NCI-H524 treated with DMSO at 0.1 percent for 48 hours (cell line): ENCODE results near the gene ARCN1.
A peak's percentile ranks its signal among the peaks of the same experiment; 100 is the strongest.
"Not testable (repeated sequence)": the region's sequence is repeated elsewhere in the genome, so short reads cannot be mapped to it uniquely, and the experiment has no call there.

Source experiments
- DNase-seq: peaks from one replicate; lab custom pipeline; 2025; lab: John Stamatoyannopoulos, UW

ARCN1 gene

GRCh38 chr11:118606157-118606843 lies 34.1 kb downstream of the ARCN1 start:
- no peak for DNase-seq

GRCh38 chr11:118606844-118607228 lies 34.6 kb downstream of the ARCN1 start:
- no peak for DNase-seq

- no peak for DNase-seq
These were observed 35.5 kb downstream of the ARCN1 start, which contains the start of gene PHLDB1 for GRCh38 chr11:118607401-118608359. Gene PHLDB1 (plus strand): TSS chr11:118607615. CDS start chr11:118613837, 6,222 bp downstream.

- DNase-seq = no peak
These were observed 36.4 kb downstream of the ARCN1 start for GRCh38 chr11:118608360-118609227.

- DNase-seq = no peak
These were observed 37.4 kb downstream of the ARCN1 start for GRCh38 chr11:118609380-118610224.

GRCh38 chr11:118610225-118610772 lies 38.1 kb downstream of the ARCN1 start:
- DNase-seq = no peak

- no peak for DNase-seq
These were observed 38.7 kb downstream of the ARCN1 start for GRCh38 chr11:118610773-118611432.

GRCh38 chr11:118611433-118611795 lies 39.2 kb downstream of the ARCN1 start:
- DNase-seq = not testable (repeated sequence)

GRCh38 chr11:118612378-118612777 lies 40.2 kb downstream of the ARCN1 start:
- DNase-seq = no peak

GRCh38 chr11:118614511-118614910 lies 42.3 kb downstream of the ARCN1 start:
- DNase-seq = no peak

GRCh38 chr11:118615282-118615975 lies 43.2 kb downstream of the ARCN1 start:
- DNase-seq = no peak

GRCh38 chr11:118615976-118616371 lies 43.8 kb downstream of the ARCN1 start:
- DNase-seq = no peak

GRCh38 chr11:118618115-118618990 lies 46.1 kb downstream of the ARCN1 start:
- no peak for DNase-seq

GRCh38 chr11:118618991-118619375 lies 46.8 kb downstream of the ARCN1 start:
- DNase-seq = no peak

GRCh38 chr11:118619444-118620197 lies 47.4 kb downstream of the ARCN1 start:
- DNase-seq = no peak

- DNase-seq = no peak
These were observed 48.4 kb downstream of the ARCN1 start for GRCh38 chr11:118620529-118621070.

GRCh38 chr11:118621071-118621783 lies 49.0 kb downstream of the ARCN1 start:
- DNase-seq = peak; percentile 24
